ENCODE data around the gene UPP1. TPM values are rescaled to one million over a fixed set of nuclear protein-coding genes. Genes with fewer than 3 reads are reported as not detected.
"Not testable (repeated sequence)": the region's sequence is repeated elsewhere in the genome, so short reads cannot be mapped to it uniquely, and the experiment has no call there.

UPP1 gene
- polyA plus RNA-seq, 2 of the 4 experiments (the other 2 are of a cell fraction): 32.2 to 55.7 TPM

DNA sequence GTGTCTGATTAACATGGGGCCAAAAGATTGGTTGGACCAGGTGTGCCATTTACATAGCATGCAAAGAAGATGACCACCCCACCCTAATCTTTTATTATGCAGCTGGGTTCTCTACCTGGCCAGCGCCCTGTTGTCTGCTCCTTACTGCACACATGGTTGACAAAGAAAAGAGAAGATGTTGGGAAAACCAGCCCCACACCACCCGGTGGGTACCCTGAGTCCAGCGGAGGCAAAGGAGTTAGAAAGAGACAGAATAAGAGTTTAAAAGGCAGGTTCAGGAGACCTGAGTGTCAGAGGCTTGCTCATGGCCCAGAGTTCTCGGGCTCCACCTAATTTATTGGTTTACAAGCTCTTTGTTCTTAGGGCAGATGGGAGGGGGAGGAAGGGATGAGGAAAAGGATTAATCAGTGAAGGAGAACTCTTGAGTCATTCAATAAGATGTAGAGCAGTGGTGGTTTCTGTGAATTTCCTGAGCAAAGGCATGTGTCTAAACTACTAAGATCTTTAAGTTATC, 58.1 kb downstream of the UPP1 start:
- Histone ChIP-seq H3K4me1 (peaks cover 13% of the 10 kb centered on the region), H3K4me3 (no peak overlapping the region), H3K9me3 (0 out of 3 replicates have a peak, but pooled peaks cover 2% of the 10 kb centered on the region), H3K27ac (no peak overlapping the region), H3K4me2 (no peak overlapping the region)
- ATAC-seq: no peak
- 48% methylated on average over 4 of the region's 4 CpGs for WGBS (ENCODE audit: missing lambda C conversion rate)
- FAIRE-seq: no peak
- no peak for DNase-seq (ENCODE audit: low read depth in 1 of 2, low spot score in 1 of 2)
- ChIA-PET CTCF (interaction anchor here (1.2 to 1.3 kb wide), 3 partner anchors 15 to 203 kb away, joined by 3 to 4 read pairs (median 3); no protein-coding TSS in a partner anchor), POLR2A (no interaction called here)
- TF ChIP-seq RAD21 (conservative IDR thresholded peaks at IDR 0.05 in 1 of 2, IDR thresholded peaks at IDR 0.05 in 1 of 2) (no peak), EP300 (IDR thresholded peaks at IDR 0.05) (no peak), ZSCAN20 (CRISPR knock-in tag; IDR thresholded peaks at IDR 0.05) (no peak), ESRRA (IDR thresholded peaks at IDR 0.05; ENCODE audit: borderline replicate concordance, low read length) (no peak), E2F6 (IDR thresholded peaks at IDR 0.05; ENCODE audit: borderline replicate concordance, low read depth) (no peak), ZC3H11A (IDR thresholded peaks at IDR 0.05) (no peak), MAZ (IDR thresholded peaks at IDR 0.05; ENCODE audit: borderline replicate concordance, low read depth, low read length) (no peak), RFX5 (IDR thresholded peaks at IDR 0.05) (no peak)

DNA sequence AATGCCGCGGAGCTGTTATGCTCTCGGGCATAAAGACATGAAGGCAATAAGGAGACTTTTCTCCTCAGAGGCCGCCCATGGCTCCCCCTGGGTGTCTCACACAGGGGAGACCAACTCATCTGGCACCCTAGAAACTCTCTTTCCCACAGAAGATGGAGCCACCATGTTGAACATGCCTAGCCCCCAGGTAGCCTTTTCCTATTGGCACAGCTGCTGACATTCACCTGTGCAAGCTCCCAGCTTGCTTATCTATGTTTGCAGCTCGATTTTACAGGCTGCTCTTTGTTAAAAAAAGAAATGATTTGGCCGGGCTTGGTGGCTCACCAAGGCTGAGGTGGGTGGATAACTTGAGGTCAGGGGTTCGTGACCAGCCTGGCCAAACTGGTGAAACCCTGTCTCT, 58.6 kb downstream of the UPP1 start:
- not testable (repeated sequence) for FAIRE-seq; DNase-seq (ENCODE audit: low read depth in 1 of 2, low spot score in 1 of 2); ATAC-seq

DNA sequence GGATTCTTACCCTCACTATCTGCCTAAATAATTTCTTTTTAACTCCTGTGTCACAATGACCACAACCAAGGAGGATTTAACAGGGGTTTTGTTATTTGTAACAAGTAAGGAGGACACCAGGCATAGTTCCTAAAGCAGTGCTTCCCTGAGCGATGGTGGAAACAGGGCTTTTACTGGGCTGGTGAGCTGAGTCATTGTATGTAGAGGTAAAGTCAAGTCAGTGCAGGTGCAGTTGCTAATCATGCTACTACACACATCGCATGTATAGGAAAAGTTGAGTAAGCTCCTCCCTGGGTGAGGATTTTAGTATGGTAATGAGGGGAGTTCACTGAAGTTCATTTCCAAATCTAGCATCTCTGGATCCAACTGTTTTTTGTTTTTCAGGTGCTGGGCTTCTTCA, 59.2 kb downstream of the UPP1 start:
- ChIA-PET POLR2A (no interaction called here), CTCF (interaction anchor here (1.3 kb wide), 2 partner anchors 13 to 21 kb away, joined by 3 read pairs; no protein-coding TSS in a partner anchor)
- ATAC-seq (no peak), DNase-seq (ENCODE audit: low read depth in 1 of 2, low spot score in 1 of 2) (no peak), FAIRE-seq (no peak)
- Histone ChIP-seq H3K9me3 (0 out of 3 replicates have a peak, but pooled peaks cover 2% of the 10 kb centered on the region), H3K4me2 (no peak overlapping the region), H3K27ac (no peak overlapping the region), H3K4me3 (no peak overlapping the region), H3K4me1 (peaks cover 13% of the 10 kb centered on the region)
- 80% methylated on average over 2 of the region's 2 CpGs for WGBS (ENCODE audit: missing lambda C conversion rate)
- TF ChIP-seq MAZ (IDR thresholded peaks at IDR 0.05; ENCODE audit: borderline replicate concordance, low read depth, low read length) (no peak), FOSB (CRISPR knock-in tag; IDR thresholded peaks at IDR 0.05) (no peak), CEBPB (IDR thresholded peaks at IDR 0.05) (no peak), RAD21 (conservative IDR thresholded peaks at IDR 0.05 in 1 of 2, IDR thresholded peaks at IDR 0.05 in 1 of 2) (no peak), EHMT2 (IDR thresholded peaks at IDR 0.05; ENCODE audit: low read depth) (no peak), HOXA7 (CRISPR knock-in tag; IDR thresholded peaks at IDR 0.05) (no peak), EHF (CRISPR knock-in tag; IDR thresholded peaks at IDR 0.05) (no peak), ZNF302 (CRISPR knock-in tag; IDR thresholded peaks at IDR 0.05) (no peak), ZSCAN20 (CRISPR knock-in tag; IDR thresholded peaks at IDR 0.05) (no peak), MAX (IDR thresholded peaks at IDR 0.05) (no peak), RARB (CRISPR knock-in tag; IDR thresholded peaks at IDR 0.05) (no peak), SREBF2 (IDR thresholded peaks at IDR 0.05) (no peak), NFE2L2 (conservative IDR thresholded peaks at IDR 0.05; ENCODE audit: low read length) (no peak), PHF8 (IDR thresholded peaks at IDR 0.05; ENCODE audit: borderline replicate concordance, low read depth) (no peak), BHLHE40 (IDR thresholded peaks at IDR 0.05; ENCODE audit: low read depth, low read length) (no peak), BCL3 (IDR thresholded peaks at IDR 0.05) (no peak), CBX2 (IDR thresholded peaks at IDR 0.05; ENCODE audit: borderline replicate concordance, low read depth) (no peak)
- TF ChIP-seq, protein P1, sequence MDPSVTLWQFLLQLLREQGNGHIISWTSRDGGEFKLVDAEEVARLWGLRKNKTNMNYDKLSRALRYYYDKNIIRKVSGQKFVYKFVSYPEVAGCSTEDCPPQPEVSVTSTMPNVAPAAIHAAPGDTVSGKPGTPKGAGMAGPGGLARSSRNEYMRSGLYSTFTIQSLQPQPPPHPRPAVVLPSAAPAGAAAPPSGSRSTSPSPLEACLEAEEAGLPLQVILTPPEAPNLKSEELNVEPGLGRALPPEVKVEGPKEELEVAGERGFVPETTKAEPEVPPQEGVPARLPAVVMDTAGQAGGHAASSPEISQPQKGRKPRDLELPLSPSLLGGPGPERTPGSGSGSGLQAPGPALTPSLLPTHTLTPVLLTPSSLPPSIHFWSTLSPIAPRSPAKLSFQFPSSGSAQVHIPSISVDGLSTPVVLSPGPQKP (IDR thresholded peaks at IDR 0.05; ENCODE audit: low read depth, low read length): no peak

More for the DNA sequence above, 58.6 kb downstream of the UPP1 start:
- H3K27ac ChIP-seq, H3K4me2 ChIP-seq, H3K4me3 ChIP-seq, POLR2A ChIA-PET, H3K9me3 ChIP-seq: not testable (repeated sequence)
- CTCF ChIA-PET: interaction anchor here (1.3 kb wide), 2 partner anchors 14 to 20 kb away, joined by 3 read pairs; no protein-coding TSS in a partner anchor
- WGBS (ENCODE audit: missing lambda C conversion rate): 57% methylated on average over 7 of the region's 7 CpGs
- peaks cover 13% of the 10 kb centered on the region for H3K4me1 ChIP-seq

Data from A549 (cell line).